Measurements from ENCODE around the gene CYSLTR2. TPM values are rescaled to one million over a fixed set of nuclear protein-coding genes. Genes with fewer than 3 reads are reported as not detected.

The CYSLTR2 gene
- total and polyA plus RNA-seq, 2 donors from 2014 or later: 1.2 to 1.4 TPM

- no peaks in the 10 kb centered on the region for H3K27me3 ChIP-seq (ENCODE audit: control insufficient read depth, insufficient read depth, low read length)
- DNase-seq: no peak
- no peaks in the 10 kb centered on the region for H3K36me3 ChIP-seq (ENCODE audit: control insufficient read depth in 2 of 3, insufficient read depth in 3 of 3, low read length in 3 of 3)
- intact Hi-C loops (cut with DNase I): no loop called here
- no peak for TF ChIP-seq CTCF (IDR thresholded peaks at IDR 0.05; ENCODE audit: borderline replicate concordance, extremely low read depth, insufficient read depth)
- no peaks in the 10 kb centered on the region for H3K9me3 ChIP-seq (ENCODE audit: control insufficient read depth in 2 of 3, insufficient read depth in 1 of 3, low read length in 3 of 3)
- H3K27ac ChIP-seq (ENCODE audit: low read depth in 2 of 2, low read length in 2 of 2): no peak overlapping the region
- H3K4me1 ChIP-seq (ENCODE audit: control insufficient read depth in 2 of 3, insufficient read depth in 2 of 3, low read depth in 1 of 3, low read length in 3 of 3): no peaks in the 10 kb centered on the region
- no peak for FAIRE-seq
- no peak overlapping the region for H3K9ac ChIP-seq (ENCODE audit: low read length in 3 of 3)
- no peak overlapping the region for H3K4me3 ChIP-seq (ENCODE audit: low read length in 3 of 3)
Observed at GRCh38 chr13:48652851-48653471, 768 bp upstream of the CYSLTR2 start.

- H3K9me3 ChIP-seq (ENCODE audit: control insufficient read depth in 2 of 3, insufficient read depth in 1 of 3, low read length in 3 of 3): no peaks in the 10 kb centered on the region
- no peak overlapping the region for H3K9ac ChIP-seq (ENCODE audit: low read length in 3 of 3)
- TF ChIP-seq CTCF (IDR thresholded peaks at IDR 0.05; ENCODE audit: borderline replicate concordance, extremely low read depth, insufficient read depth): no peak
- H3K27me3 ChIP-seq (ENCODE audit: control insufficient read depth, insufficient read depth, low read length): no peaks in the 10 kb centered on the region
- no peak for FAIRE-seq
- intact Hi-C loops (cut with DNase I): no loop called here
- DNase-seq: no peak
- no peak overlapping the region for H3K27ac ChIP-seq (ENCODE audit: low read depth in 2 of 2, low read length in 2 of 2)
- H3K36me3 ChIP-seq (ENCODE audit: control insufficient read depth in 2 of 3, insufficient read depth in 3 of 3, low read length in 3 of 3): no peaks in the 10 kb centered on the region
- H3K4me3 ChIP-seq (ENCODE audit: low read length in 3 of 3): no peak overlapping the region
- H3K4me1 ChIP-seq (ENCODE audit: control insufficient read depth in 2 of 3, insufficient read depth in 2 of 3, low read depth in 1 of 3, low read length in 3 of 3): no peaks in the 10 kb centered on the region
Observed at GRCh38 chr13:48654511-48654910, 782 bp downstream of the CYSLTR2 start.

GRCh38 chr13:48655291-48655690, 1.6 kb downstream of the CYSLTR2 start:
- TF ChIP-seq CTCF (IDR thresholded peaks at IDR 0.05; ENCODE audit: borderline replicate concordance, extremely low read depth, insufficient read depth): no peak
- Histone ChIP-seq H3K9ac (ENCODE audit: low read length in 3 of 3) (no peak overlapping the region), H3K27ac (ENCODE audit: low read depth in 2 of 2, low read length in 2 of 2) (no peak overlapping the region), H3K27me3 (ENCODE audit: control insufficient read depth, insufficient read depth, low read length) (no peaks in the 10 kb centered on the region), H3K9me3 (ENCODE audit: control insufficient read depth in 2 of 3, insufficient read depth in 1 of 3, low read length in 3 of 3) (no peaks in the 10 kb centered on the region), H3K4me1 (ENCODE audit: control insufficient read depth in 2 of 3, insufficient read depth in 2 of 3, low read depth in 1 of 3, low read length in 3 of 3) (no peaks in the 10 kb centered on the region), H3K4me3 (ENCODE audit: low read length in 3 of 3) (no peak overlapping the region), H3K36me3 (ENCODE audit: control insufficient read depth in 2 of 3, insufficient read depth in 3 of 3, low read length in 3 of 3) (no peaks in the 10 kb centered on the region)
- DNase-seq: no peak
- no peak for FAIRE-seq
- intact Hi-C loops (cut with DNase I): no loop called here

GRCh38 chr13:48656608-48657007, 2.9 kb downstream of the CYSLTR2 start:
- no peak for DNase-seq
- no peak for TF ChIP-seq CTCF (IDR thresholded peaks at IDR 0.05; ENCODE audit: borderline replicate concordance, extremely low read depth, insufficient read depth)
- no peak for FAIRE-seq
- H3K27me3 ChIP-seq (ENCODE audit: control insufficient read depth, insufficient read depth, low read length): no peaks in the 10 kb centered on the region
- H3K9ac ChIP-seq (ENCODE audit: low read length in 3 of 3): no peak overlapping the region
- H3K4me1 ChIP-seq (ENCODE audit: control insufficient read depth in 2 of 3, insufficient read depth in 2 of 3, low read depth in 1 of 3, low read length in 3 of 3): no peaks in the 10 kb centered on the region
- H3K36me3 ChIP-seq (ENCODE audit: control insufficient read depth in 2 of 3, insufficient read depth in 3 of 3, low read length in 3 of 3): no peaks in the 10 kb centered on the region
- intact Hi-C loops (cut with DNase I): no loop called here
- H3K9me3 ChIP-seq (ENCODE audit: control insufficient read depth in 2 of 3, insufficient read depth in 1 of 3, low read length in 3 of 3): no peaks in the 10 kb centered on the region
- no peak overlapping the region for H3K27ac ChIP-seq (ENCODE audit: low read depth in 2 of 2, low read length in 2 of 2)
- no peak overlapping the region for H3K4me3 ChIP-seq (ENCODE audit: low read length in 3 of 3)

Measured in kidney (tissue), 14 donors.